Measurements from ENCODE around the gene SDHB.
A peak's percentile ranks its signal among the peaks of the same experiment; 100 is the strongest.

The SDHB gene

DNA sequence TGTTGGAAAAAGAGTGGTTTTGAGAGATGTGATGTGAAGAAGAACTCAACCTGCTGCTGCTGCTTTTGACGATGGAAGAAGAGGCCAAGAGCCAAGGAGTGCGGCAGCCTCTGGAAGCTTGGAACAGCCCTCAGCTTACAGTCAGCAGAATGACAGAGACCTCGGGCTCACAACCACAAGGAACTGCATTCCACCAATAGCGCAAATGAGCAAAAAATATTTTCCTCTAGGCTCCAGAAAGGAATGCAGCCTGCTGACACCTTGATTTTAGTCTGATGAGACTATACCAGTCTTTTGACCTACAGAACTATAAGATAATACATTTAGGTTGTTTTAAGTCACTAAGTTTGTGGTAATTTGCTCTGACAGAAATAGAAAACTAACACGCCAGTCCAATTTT, 10.2 kb downstream of the SDHB start:
- no peak for DNase-seq

- DNase-seq: no peak
Observed at GRCh38 chr1:17040135-17040534, 13.7 kb downstream of the SDHB start.

DNA sequence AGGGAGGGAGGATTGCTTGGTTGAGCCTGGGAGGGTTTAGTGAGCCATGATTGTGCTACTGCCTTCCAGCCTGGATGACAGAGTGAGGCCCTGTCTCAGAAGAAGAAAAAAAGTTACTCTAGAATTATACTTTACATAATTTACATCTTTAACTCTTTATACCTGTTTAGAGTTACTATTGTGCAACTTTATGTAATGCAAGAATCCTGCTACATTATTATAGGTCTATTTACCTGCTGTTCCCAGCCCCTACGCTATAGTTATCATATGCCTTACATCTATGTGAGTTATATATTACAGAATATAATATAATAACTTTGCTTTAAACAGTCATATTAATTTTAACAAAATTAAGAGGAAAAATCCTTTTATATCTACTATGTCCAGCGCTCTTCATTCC, 14.3 kb downstream of the SDHB start:
- no peak for DNase-seq

- DNase-seq: no peak
Observed at GRCh38 chr1:17033481-17033880, 20.4 kb downstream of the SDHB start.

DNA sequence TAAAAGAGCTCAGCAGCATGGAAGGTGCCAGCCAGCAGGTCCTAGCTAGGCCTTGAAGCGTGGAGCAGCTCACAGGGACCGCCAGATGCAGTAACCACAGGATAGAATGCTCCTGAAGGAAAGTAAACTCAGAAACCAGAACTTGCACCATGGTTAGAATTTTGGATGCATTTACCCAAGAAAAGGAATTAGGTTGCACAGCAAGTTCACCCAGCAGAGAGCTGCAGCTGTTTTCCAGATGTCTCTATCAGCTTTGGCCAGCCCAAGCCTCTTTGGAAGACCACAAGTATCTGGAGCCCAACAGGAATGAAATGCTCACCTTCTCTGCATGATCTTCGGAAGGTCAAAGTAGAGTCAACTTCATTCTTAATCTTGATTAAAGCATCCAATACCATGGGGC, 21.1 kb downstream of the SDHB start:
- no peak for DNase-seq

DNA sequence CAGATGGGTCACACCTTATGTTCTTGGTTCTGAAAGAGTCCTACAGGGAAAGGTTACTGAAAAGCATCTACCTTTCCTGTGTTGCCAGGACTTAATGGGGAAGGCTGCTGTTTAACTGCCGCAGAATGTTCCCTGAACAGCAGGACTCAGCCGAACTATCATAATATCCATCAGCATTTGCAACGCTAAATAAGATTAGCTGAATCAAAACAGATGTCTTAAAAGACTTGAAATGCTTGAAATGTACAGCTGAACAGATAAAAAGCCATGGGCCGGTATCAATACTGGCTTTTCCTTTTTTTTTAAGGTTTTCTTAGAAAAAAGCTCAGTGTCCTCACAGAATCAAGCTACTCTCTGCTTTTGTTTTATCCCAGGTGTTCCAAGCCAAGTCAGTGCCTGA, 22.4 kb downstream of the SDHB start:
- no peak for DNase-seq

DNA sequence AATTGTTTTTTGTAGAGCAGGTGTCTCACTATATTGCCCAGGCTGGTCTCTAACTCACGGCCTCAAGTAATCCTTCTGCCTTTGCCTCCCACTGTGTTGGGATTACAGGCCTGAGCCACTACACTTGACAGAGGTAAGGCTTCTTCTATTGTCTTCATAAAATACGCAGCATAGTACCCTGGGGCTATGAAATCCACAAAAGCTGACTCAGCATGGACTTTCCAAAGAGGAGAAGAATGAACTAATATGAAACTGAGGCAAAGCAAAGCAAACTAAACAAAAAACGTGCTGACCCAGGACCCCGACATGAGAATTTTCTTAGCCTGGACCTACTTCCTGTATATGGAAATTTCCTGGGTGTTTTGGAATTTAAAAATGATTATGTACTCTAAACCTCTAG, 23.6 kb downstream of the SDHB start:
- DNase-seq: no peak

DNA sequence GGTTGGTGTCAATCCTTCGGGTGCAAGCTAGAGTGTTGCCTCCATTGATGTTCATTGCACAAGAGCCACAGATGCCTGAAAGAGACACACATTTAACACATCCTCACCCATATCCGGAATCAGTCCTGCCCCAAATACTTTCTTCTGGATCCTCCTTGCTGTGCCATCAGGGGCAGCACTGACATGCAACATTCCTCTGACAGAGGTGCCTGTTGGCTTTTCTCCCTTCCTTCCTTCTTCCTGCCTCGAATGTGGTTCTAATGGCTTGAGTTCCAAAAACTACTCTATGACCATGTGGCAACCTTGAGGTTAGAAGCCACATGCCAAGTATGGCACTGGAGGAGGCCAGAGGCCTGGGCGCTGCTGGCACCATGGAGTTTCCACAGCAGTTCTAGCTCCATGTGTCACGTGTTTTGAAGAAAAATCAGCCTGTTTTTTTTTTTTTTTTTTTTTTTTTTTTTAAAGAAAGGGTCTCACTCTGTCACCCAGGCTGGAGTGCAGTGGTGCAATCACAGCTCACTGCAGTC, 25.1 kb downstream of the SDHB start:
- DNase-seq: no peak

DNA sequence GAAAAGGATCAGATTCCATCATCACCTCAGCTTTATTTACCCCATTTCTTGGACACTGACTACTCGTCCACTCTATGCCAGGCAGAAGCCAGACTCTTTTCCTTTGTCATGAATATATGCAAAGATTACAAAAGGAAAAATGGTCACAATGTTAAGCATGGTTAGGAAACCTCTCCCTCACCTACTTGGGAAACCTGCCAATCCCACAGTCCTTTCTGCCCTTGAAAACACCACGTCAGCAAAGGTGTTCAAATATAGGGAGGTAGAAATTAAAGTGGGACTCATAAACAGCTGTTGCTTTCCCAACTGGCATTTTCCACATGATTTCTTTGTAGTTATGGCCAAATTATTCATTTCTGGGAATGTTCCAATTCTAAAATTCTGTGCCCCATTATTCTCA, 25.9 kb downstream of the SDHB start:
- no peak for DNase-seq

- no peak for DNase-seq
Observed at GRCh38 chr1:17027403-17027802, 26.4 kb downstream of the SDHB start.

DNA sequence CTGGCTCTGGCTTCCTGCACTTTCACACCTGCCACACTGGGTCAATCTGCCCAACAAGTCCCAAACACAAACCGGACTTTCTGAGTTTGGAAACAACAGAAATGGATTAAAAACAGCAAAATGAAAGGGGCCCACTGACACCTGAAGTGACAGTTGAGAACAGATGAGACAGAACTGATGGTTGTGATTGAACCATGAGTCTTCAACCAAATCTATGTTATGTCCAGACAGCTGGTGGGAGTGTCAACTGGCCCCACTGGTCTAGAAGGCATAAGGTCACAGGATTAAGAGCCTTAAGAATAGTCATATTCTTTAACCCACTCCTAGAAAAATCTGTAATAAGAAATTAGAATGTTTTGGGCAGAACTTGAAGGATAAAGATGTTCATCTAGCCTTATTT, 29.1 kb downstream of the SDHB start:
- DNase-seq: no peak

- no peak for DNase-seq
Observed at GRCh38 chr1:17023573-17023972, 30.3 kb downstream of the SDHB start.

DNA sequence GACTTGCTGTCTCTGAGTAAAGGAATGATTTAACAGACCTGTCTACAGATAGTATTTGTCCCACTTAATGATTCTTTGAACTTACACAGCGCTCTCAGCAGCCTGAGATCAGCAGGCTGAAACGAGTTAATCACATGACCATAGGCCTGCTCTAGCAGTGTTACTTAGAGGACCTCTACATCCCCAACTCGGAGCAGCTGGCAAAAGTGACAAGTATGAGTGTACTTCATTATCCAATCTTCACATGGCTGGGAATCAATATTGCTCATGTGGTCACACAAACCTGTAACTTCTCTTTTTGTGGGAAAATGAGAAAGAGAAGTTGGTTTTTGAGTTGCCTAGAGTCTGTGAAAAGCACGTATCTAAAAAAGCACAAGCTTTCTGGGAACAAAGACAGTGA, 30.7 kb downstream of the SDHB start:
- DNase-seq: no peak

- no peak for DNase-seq
Observed at GRCh38 chr1:17021896-17022295, 31.9 kb downstream of the SDHB start.

GRCh38 chr1:17020502-17020901, 33.3 kb downstream of the SDHB start:
- no peak for DNase-seq

- DNase-seq: no peak
Observed at GRCh38 chr1:17018849-17019248, 35.0 kb downstream of the SDHB start.

DNA sequence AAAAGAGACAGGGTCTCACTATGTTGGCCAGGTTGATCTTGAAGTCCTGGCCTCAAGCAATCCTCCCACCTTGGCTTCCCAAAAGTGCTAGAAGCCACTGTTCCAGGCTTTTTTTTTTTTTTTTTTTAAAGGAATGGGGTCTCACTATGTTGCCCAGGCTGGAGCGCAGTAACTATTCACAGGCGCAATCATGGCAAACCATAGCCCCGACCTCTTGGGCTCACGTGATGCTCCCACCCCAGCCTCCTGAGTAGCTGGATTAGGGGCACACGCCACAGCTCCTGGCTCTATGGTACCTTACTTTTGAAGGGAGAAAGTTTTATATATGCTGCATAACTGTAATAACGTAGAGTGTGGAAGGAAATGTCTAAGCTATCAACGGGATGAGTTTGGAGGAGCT, 36.4 kb downstream of the SDHB start:
- DNase-seq: no peak

- DNase-seq: no peak
Observed at GRCh38 chr1:17016317-17016661, 37.5 kb downstream of the SDHB start.

DNA sequence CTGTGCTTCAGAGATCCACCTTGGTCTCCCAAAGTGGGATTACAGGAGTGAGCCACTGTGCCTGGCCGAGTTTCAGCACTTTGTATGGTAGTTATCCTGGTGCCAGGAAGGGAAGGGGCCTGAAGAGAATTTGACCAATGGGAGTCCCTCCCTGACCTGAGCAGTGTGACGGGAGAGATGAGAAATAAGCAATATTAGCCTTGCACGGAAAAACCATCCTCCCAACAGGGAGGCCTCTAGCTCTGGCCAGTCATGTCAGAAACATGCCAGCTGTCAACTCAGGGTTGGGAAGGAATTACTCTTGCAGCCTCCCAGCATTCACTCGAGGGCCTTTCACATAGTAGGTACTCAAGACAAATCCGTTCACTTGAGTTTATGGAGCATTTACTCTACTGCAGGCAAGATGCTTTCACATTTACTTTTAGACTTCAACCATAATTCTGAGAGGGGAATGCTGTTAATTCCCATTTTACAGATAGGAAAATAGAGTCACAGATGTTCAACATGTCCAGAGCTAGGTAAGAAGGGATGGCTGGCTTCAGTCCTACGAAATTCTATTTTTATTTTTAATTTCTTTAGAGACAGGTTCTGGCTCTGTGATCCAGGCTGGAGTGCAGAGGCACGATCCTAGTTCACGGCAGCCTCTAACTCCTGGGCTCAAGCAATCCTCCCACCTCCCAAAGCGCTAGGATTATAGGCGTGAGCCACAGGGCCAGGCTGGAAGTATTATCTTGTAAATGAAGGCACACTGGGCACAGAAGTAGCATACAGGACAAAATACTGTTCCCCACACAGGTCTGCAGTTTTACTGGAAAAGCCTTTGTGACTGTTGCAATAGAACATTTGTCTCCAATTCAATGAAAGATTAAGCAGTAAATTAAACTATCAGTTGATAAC, 38.9 kb downstream of the SDHB start:
- no peak for DNase-seq

DNA sequence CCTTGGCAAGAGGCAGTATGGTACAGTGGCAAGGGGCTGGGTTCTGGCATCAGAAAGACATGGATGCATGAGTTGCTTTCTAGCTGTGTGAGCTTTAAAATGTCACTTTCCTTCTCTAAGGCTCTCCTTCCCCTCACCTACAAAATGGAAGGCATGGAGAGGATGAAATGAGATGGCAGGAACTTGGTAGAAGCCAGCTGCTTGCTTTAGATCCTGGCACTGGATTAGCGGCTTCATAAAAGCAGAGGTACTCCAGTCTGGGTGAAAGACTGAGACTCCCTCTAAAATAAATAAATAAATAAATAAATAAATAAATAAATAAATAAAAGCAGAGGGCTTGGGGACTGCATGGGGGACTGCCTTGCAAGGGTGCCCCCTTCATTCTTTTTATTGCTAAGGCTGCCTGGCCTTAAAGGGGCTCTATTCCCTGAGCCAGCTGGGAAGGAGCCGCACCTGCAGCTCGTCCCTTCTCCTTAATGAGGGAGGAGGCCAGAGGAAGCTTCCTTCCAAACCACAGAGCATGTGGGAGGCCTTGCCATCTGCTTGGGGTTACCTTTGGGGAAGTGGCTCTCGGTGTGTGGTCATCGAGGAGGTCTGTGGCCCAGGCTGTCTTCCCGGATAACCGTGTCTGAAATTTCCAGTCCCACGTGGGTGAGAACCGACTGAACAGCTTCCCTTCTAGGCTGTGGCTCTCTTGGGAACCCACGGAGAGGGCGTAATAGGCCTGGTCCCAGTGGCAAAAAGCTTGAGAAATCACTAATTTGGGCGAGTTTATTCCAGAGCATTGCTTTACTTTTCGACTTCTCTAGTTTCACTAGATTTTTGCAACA, 40.1 kb downstream of the SDHB start:
- DNase-seq: no peak

GRCh38 chr1:17012775-17013490, 40.9 kb downstream of the SDHB start:
- no peak for DNase-seq

GRCh38 chr1:17011439-17012307, 42.2 kb downstream of the SDHB start, which contains the start of gene ATP13A2:
ATP13A2 (minus strand) TSS chr1:17011928; CDS start chr1:17011738, 190 bp downstream.
- peak; percentile 89 for DNase-seq

Data from activated naive CD4-positive, alpha-beta T cell treated with anti-CD3 and anti-CD28 coated beads, Interleukin-2, amount 50 U/mL, for 16 hours (primary cell).